HEK293 (cell line): ENCODE data around the gene TIMM17A.

ENCODE experiments used
- BCL11A ChIP-seq: fragments of 450-650 bp; formaldehyde crosslinking; IDR thresholded peaks from 2 replicates; pipeline ENCODE4 v1.5.1; 2016; ENCODE audit warnings: low read depth, missing biosample characterization, missing genetic modification characterization
- GLI4 ChIP-seq: fragments of 450-650 bp; formaldehyde crosslinking; IDR thresholded peaks from 2 replicates; pipeline ENCODE4 v1.5.1; 2016; ENCODE audit warnings: missing biosample characterization, missing genetic modification characterization
- GLIS2 ChIP-seq: fragments of 450-650 bp; formaldehyde crosslinking; IDR thresholded peaks from 2 replicates; pipeline ENCODE4 v1.5.1; 2016; ENCODE audit warnings: missing biosample characterization, missing genetic modification characterization
- SCRT1 ChIP-seq: fragments of 450-650 bp; formaldehyde crosslinking; IDR thresholded peaks from 2 replicates; pipeline ENCODE4 v1.5.1; 2016; ENCODE audit warnings: missing biosample characterization, missing genetic modification characterization, borderline replicate concordance
- SP7 ChIP-seq: fragments of 450-650 bp; formaldehyde crosslinking; IDR thresholded peaks from 2 replicates; pipeline ENCODE4 v1.5.1; 2016; ENCODE audit warnings: missing biosample characterization, missing genetic modification characterization
- TCF7L2 ChIP-seq: IDR thresholded peaks from 2 replicates; pipeline ENCODE4 v1.6.1; 2011; ENCODE audit warnings: low read depth, mild to moderate bottlenecking, inconsistent platforms, low read length, moderate library complexity, borderline replicate concordance
- YY1 ChIP-seq: fragments of 450-650 bp; formaldehyde crosslinking; IDR thresholded peaks from 2 replicates; pipeline ENCODE4 v1.5.1; 2018; ENCODE audit warnings: missing biosample characterization, missing genetic modification characterization
- YY2 ChIP-seq: fragments of 450-650 bp; formaldehyde crosslinking; IDR thresholded peaks from 2 replicates; pipeline ENCODE4 v1.5.1; 2016; ENCODE audit warnings: missing biosample characterization, missing genetic modification characterization
- ZBTB1 ChIP-seq: fragments of 450-650 bp; formaldehyde crosslinking; IDR thresholded peaks from 2 replicates; pipeline ENCODE4 v1.5.1; 2016; ENCODE audit warnings: missing biosample characterization, missing genetic modification characterization
- ZBTB8A ChIP-seq: fragments of 450-650 bp; formaldehyde crosslinking; IDR thresholded peaks from 2 replicates; pipeline ENCODE4 v1.5.1; 2016; ENCODE audit warnings: missing biosample characterization, missing genetic modification characterization
- ZEB2 ChIP-seq: fragments of 450-650 bp; formaldehyde crosslinking; IDR thresholded peaks from 2 replicates; pipeline ENCODE4 v1.5.1; 2016; ENCODE audit warnings: missing biosample characterization, missing genetic modification characterization
- ZNF121 ChIP-seq: fragments of 450-650 bp; formaldehyde crosslinking; IDR thresholded peaks from 2 replicates; pipeline ENCODE4 v1.5.1; 2016; ENCODE audit warnings: missing biosample characterization, missing genetic modification characterization
- ZNF174 ChIP-seq: fragments of 450-650 bp; formaldehyde crosslinking; IDR thresholded peaks from 2 replicates; pipeline ENCODE4 v1.5.0; 2017; ENCODE audit warnings: missing biosample characterization, mild to moderate bottlenecking, missing genetic modification characterization
- ZNF211 ChIP-seq: fragments of 450-650 bp; formaldehyde crosslinking; IDR thresholded peaks from 2 replicates; pipeline ENCODE4 v1.5.1; 2016; ENCODE audit warnings: low read depth, missing biosample characterization, missing genetic modification characterization
- ZNF324 ChIP-seq: fragments of 450-650 bp; formaldehyde crosslinking; IDR thresholded peaks from 2 replicates; pipeline ENCODE4 v1.5.1; 2016; ENCODE audit warnings: missing biosample characterization, missing genetic modification characterization
- ZNF37A ChIP-seq: fragments of 450-650 bp; IDR thresholded peaks from 2 replicates; pipeline ENCODE4 v1.5.1; 2018; ENCODE audit warnings: missing biosample characterization, missing genetic modification characterization
- ZNF423 ChIP-seq: fragments of 450-650 bp; formaldehyde crosslinking; IDR thresholded peaks from 2 replicates; pipeline ENCODE4 v1.5.1; 2016; ENCODE audit warnings: missing biosample characterization, missing genetic modification characterization
- ZNF600 ChIP-seq: fragments of 450-650 bp; formaldehyde crosslinking; IDR thresholded peaks from 2 replicates; pipeline ENCODE4 v1.5.1; 2016; ENCODE audit warnings: missing biosample characterization, missing genetic modification characterization
- ZNF629 ChIP-seq: fragments of 450-650 bp; formaldehyde crosslinking; IDR thresholded peaks from 2 replicates; pipeline ENCODE4 v1.5.1; 2017; ENCODE audit warnings: missing biosample characterization, missing genetic modification characterization
- ZNF660 ChIP-seq: fragments of 450-650 bp; IDR thresholded peaks from 2 replicates; pipeline ENCODE4 v1.5.1; 2018; ENCODE audit warnings: missing biosample characterization, mild to moderate bottlenecking, missing genetic modification characterization
- ZNF785 ChIP-seq: fragments of 450-650 bp; formaldehyde crosslinking; IDR thresholded peaks from 2 replicates; pipeline ENCODE4 v1.5.1; 2016; ENCODE audit warnings: missing biosample characterization, missing genetic modification characterization
- TF ChIP-seq, protein P1 (sequence below): fragments of 450-650 bp; formaldehyde crosslinking; IDR thresholded peaks from 2 replicates; pipeline ENCODE4; 2016; ENCODE audit warnings: missing biosample characterization, missing genetic modification characterization
- TF ChIP-seq, protein P2 (sequence below): fragments of 450-650 bp; formaldehyde crosslinking; IDR thresholded peaks from 2 replicates; pipeline ENCODE4 v1.5.1; 2016; ENCODE audit warnings: missing biosample characterization, missing genetic modification characterization
- TF ChIP-seq, protein P3 (sequence below): fragments of 450-650 bp; formaldehyde crosslinking; IDR thresholded peaks from 2 replicates; pipeline ENCODE4 v1.5.1; 2016; ENCODE audit warnings: missing biosample characterization, missing genetic modification characterization
- TF ChIP-seq, protein P4 (sequence below): fragments of 450-650 bp; formaldehyde crosslinking; IDR thresholded peaks from 2 replicates; pipeline ENCODE4 v1.5.1; 2016; ENCODE audit warnings: missing biosample characterization, missing genetic modification characterization

TIMM17A gene

DNA sequence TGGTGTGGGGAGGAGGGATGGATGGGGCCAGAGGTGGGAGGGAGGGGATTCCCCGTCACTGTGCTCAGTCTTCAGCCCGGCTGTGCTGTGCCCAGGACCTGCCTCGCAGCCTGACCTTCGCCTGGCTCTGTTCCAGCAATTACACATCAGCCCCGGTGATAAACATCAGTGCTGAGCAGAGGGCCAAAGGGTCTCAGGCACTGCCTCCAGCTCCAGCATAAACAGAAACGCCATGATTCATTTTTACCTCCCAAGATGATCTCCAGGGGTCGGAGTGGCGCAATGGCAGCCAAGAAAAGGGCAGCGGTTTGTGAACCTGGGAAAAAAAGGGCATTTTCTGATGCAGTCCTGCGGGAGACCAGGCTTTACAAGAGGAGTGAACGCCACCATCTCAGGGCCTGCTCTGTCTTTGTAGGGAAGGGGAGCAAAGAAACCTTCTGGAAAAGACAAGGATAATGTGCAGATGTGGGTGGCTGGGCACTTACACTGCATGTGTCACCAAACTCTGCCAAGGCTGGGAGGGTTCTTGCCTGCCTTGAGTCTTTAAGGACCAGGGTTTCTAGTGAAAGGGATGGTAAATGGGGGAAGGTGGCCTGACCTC is 38.6 kb upstream of the TIMM17A start (continued):
- TF ChIP-seq, protein P1, sequence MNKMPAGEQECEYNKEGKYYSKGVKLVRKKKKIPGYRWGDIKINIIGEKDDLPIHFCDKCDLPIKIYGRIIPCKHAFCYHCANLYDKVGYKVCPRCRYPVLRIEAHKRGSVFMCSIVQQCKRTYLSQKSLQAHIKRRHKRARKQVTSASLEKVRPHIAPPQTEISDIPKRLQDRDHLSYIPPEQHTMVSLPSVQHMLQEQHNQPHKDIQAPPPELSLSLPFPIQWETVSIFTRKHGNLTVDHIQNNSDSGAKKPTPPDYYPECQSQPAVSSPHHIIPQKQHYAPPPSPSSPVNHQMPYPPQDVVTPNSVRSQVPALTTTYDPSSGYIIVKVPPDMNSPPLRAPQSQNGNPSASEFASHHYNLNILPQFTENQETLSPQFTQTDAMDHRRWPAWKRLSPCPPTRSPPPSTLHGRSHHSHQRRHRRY = no peak
- TF ChIP-seq ZEB2 (0 out of 2 replicates have a peak, but pooled peaks have one; percentile 33), ZNF174 (no peak), ZNF121 (no peak), SCRT1 (tag by site-specific recombination) (no peak), YY2 (tag by site-specific recombination) (no peak), ZNF660 (tag by site-specific recombination) (0 out of 2 replicates have a peak, but pooled peaks have one; percentile 20), TCF7L2 (no peak), ZNF423 (no peak), GLI4 (tag by site-specific recombination) (no peak), BCL11A (tag by site-specific recombination) (no peak), ZBTB1 (tag by site-specific recombination) (no peak), ZNF211 (no peak), ZNF600 (tag by site-specific recombination) (0 out of 2 replicates have a peak, but pooled peaks have one; percentile 61), ZNF785 (tag by site-specific recombination) (no peak), ZNF629 (tag by site-specific recombination) (peak; percentile 49; the same call in 1 of the 2 replicates), ZBTB8A (tag by site-specific recombination) (peak; percentile 72), ZNF324 (no peak), SP7 (peak; percentile 88), YY1 (tag by site-specific recombination) (no peak), GLIS2 (peak; percentile 59), ZNF37A (tag by site-specific recombination) (no peak)
- TF ChIP-seq, protein P2, sequence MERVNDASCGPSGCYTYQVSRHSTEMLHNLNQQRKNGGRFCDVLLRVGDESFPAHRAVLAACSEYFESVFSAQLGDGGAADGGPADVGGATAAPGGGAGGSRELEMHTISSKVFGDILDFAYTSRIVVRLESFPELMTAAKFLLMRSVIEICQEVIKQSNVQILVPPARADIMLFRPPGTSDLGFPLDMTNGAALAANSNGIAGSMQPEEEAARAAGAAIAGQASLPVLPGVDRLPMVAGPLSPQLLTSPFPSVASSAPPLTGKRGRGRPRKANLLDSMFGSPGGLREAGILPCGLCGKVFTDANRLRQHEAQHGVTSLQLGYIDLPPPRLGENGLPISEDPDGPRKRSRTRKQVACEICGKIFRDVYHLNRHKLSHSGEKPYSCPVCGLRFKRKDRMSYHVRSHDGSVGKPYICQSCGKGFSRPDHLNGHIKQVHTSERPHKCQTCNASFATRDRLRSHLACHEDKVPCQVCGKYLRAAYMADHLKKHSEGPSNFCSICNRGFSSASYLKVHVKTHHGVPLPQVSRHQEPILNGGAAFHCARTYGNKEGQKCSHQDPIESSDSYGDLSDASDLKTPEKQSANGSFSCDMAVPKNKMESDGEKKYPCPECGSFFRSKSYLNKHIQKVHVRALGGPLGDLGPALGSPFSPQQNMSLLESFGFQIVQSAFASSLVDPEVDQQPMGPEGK (tag by site-specific recombination) = peak; percentile 38; the same call in 1 of the 2 replicates
- TF ChIP-seq, protein P3, sequence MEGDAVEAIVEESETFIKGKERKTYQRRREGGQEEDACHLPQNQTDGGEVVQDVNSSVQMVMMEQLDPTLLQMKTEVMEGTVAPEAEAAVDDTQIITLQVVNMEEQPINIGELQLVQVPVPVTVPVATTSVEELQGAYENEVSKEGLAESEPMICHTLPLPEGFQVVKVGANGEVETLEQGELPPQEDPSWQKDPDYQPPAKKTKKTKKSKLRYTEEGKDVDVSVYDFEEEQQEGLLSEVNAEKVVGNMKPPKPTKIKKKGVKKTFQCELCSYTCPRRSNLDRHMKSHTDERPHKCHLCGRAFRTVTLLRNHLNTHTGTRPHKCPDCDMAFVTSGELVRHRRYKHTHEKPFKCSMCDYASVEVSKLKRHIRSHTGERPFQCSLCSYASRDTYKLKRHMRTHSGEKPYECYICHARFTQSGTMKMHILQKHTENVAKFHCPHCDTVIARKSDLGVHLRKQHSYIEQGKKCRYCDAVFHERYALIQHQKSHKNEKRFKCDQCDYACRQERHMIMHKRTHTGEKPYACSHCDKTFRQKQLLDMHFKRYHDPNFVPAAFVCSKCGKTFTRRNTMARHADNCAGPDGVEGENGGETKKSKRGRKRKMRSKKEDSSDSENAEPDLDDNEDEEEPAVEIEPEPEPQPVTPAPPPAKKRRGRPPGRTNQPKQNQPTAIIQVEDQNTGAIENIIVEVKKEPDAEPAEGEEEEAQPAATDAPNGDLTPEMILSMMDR (tag by site-specific recombination) = no peak
- TF ChIP-seq, protein P4, sequence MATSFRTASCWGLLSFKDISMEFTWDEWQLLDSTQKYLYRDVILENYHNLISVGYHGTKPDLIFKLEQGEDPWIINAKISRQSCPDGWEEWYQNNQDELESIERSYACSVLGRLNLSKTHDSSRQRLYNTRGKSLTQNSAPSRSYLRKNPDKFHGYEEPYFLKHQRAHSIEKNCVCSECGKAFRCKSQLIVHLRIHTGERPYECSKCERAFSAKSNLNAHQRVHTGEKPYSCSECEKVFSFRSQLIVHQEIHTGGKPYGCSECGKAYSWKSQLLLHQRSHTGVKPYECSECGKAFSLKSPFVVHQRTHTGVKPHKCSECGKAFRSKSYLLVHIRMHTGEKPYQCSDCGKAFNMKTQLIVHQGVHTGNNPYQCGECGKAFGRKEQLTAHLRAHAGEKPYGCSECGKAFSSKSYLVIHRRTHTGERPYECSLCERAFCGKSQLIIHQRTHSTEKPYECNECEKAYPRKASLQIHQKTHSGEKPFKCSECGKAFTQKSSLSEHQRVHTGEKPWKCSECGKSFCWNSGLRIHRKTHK (tag by site-specific recombination) = no peak
